Mammary epithelial cell (primary cell): ENCODE results near the gene SNRK.

Experiments
- EZH2 ChIP-seq: IDR thresholded peaks from 2 replicates; pipeline ENCODE4 v1.6.1; 2012; ENCODE audit warnings: low read length, inconsistent platforms, borderline replicate concordance
- TF ChIP-seq, protein P1 (sequence below), 2 donors: IDR thresholded peaks in 1 of 2; conservative IDR thresholded peaks in 1 of 2; 2 replicates each; pipeline ENCODE4 v1.5.1; 2011 to 2012; ENCODE audit warnings: inconsistent platforms in 2 of 2, low read length in 2 of 2, mild to moderate bottlenecking in 2 of 2, control low read depth in 1 of 2, low read depth in 1 of 2; ENCODE audit not compliant: insufficient read depth in 1 of 2; ENCODE audit errors: extremely low read depth in 1 of 2

DNA sequence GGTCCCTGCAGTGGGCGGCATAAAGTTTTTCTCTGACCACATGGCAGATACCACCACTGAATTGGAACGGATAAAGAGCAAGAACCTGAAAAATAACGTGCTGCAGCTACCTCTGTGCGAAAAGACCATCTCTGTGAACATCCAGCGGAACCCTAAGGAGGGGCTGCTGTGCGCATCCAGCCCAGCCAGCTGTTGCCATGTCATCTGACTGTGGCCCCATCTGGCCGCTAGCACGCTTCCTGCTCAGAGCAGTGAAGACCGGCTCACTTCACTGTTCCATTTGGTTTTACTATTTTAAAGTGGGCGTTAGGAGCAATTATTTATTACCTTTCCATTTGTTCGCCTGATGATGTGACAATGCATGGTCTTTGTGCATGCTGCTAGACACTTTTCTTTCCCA is 62.0 kb downstream of the SNRK start:
- TF ChIP-seq, protein P1, sequence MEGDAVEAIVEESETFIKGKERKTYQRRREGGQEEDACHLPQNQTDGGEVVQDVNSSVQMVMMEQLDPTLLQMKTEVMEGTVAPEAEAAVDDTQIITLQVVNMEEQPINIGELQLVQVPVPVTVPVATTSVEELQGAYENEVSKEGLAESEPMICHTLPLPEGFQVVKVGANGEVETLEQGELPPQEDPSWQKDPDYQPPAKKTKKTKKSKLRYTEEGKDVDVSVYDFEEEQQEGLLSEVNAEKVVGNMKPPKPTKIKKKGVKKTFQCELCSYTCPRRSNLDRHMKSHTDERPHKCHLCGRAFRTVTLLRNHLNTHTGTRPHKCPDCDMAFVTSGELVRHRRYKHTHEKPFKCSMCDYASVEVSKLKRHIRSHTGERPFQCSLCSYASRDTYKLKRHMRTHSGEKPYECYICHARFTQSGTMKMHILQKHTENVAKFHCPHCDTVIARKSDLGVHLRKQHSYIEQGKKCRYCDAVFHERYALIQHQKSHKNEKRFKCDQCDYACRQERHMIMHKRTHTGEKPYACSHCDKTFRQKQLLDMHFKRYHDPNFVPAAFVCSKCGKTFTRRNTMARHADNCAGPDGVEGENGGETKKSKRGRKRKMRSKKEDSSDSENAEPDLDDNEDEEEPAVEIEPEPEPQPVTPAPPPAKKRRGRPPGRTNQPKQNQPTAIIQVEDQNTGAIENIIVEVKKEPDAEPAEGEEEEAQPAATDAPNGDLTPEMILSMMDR (conservative IDR thresholded peaks at IDR 0.05 in 1 of 2, IDR thresholded peaks at IDR 0.05 in 1 of 2; ENCODE audit: extremely low read depth in 1 of 2, insufficient read depth in 1 of 2, low read depth in 1 of 2, low read length in 2 of 2): no peak
- no peak for TF ChIP-seq EZH2
